CD1c-positive myeloid dendritic cell (primary cell): Measurements from ENCODE around the gene C17orf107.

Experiments
- DNase-seq: peaks from one replicate; pipeline ENCODE4 v3.0.0-alpha.2; 2016; ENCODE audit errors: extremely low spot score

C17orf107 gene

GRCh38 chr17:4948166-4948930, 49.0 kb downstream of the C17orf107 start, which contains the start of gene PFN1:
TSS of gene PFN1 (minus strand) at chr17:4948530. CDS start at chr17:4948394, 136 bp downstream.
- peak; percentile 98 for DNase-seq

- DNase-seq, result peak; percentile 94
Observed at GRCh38 chr17:4948931-4949320, 49.6 kb downstream of the C17orf107 start.

- peak; percentile 88 for DNase-seq
Observed at GRCh38 chr17:4949321-4950074, 50.2 kb downstream of the C17orf107 start.

- DNase-seq, result peak; percentile 35
Observed at GRCh38 chr17:4950075-4950745, 50.9 kb downstream of the C17orf107 start.

GRCh38 chr17:4950746-4951204, 51.4 kb downstream of the C17orf107 start, which contains the start of gene ENO3:
TSS of gene ENO3 (plus strand) at chr17:4951119. CDS start at chr17:4951830, 711 bp downstream.
- DNase-seq, result no peak

GRCh38 chr17:4951486-4951885, 52.1 kb downstream of the C17orf107 start:
- no peak for DNase-seq
